H1 (cell line): Measurements from ENCODE around the gene ZNF83. TPM values are rescaled to one million over a fixed set of nuclear protein-coding genes. Genes with fewer than 3 reads are reported as not detected.

Source experiments
- CTCF ChIA-PET: fragments of 300-600 bp; sonication (Branson Sonifier 250); formaldehyde crosslinking; loops from one replicate; lab custom pipeline; 2021; ENCODE audit not compliant: partially characterized antibody; lab: Charles Lee
- POLR2A ChIA-PET: fragments of 300-600 bp; sonication (Branson Sonifier 250); formaldehyde crosslinking; loops from one replicate; lab custom pipeline; 2021; ENCODE audit warnings: inconsistent platforms; ENCODE audit not compliant: partially characterized antibody; lab: Charles Lee
- DNase-seq, 2 experiments: peaks; one replicate each; pipeline versions ENCODE4 v3.0.0 to v3.0.0-alpha.2; 2010 to 2022; ENCODE audit warnings: low spot score in 2 of 2, low read depth in 1 of 2, mixed read lengths in 1 of 2
- FAIRE-seq: peaks from 2 replicates; lab custom pipeline; 2011; peaks lifted over from hg19 to GRCh38; lab: Jason Lieb, UNC
- H2AFZ ChIP-seq: 2 replicates; pipeline ENCODE4 v1.8.1; 2012; ENCODE audit warnings: low read length, inconsistent platforms
- H2AK5ac ChIP-seq: 2 replicates; pipeline ENCODE4 v1.6.1; 2013; ENCODE audit warnings: low read depth, low read length
- H2BK120ac ChIP-seq: replicated peaks from 2 replicates; pipeline ENCODE3; 2013; ENCODE audit warnings: low read depth, low read length, inconsistent platforms
- H2BK12ac ChIP-seq: 2 replicates; pipeline ENCODE4 v1.6.1; 2013; ENCODE audit warnings: low read depth, low read length
- H2BK15ac ChIP-seq: 2 replicates; pipeline ENCODE4 v1.6.1; 2013; ENCODE audit warnings: low read length
- H2BK20ac ChIP-seq: 2 replicates; pipeline ENCODE4 v1.6.1; 2013; ENCODE audit warnings: low read length
- H2BK5ac ChIP-seq: 2 replicates; pipeline ENCODE4 v1.6.1; 2013; ENCODE audit warnings: low read depth, low read length
- H3K14ac ChIP-seq: 2 replicates; pipeline ENCODE4 v1.6.1; 2013; ENCODE audit warnings: inconsistent platforms; ENCODE audit not compliant: insufficient read length
- H3K18ac ChIP-seq: 2 replicates; pipeline ENCODE4 v1.6.1; 2013; ENCODE audit warnings: low read length; ENCODE audit errors: extremely low read depth
- H3K23ac ChIP-seq: 2 replicates; pipeline ENCODE4 v1.6.1; 2013; ENCODE audit warnings: inconsistent platforms; ENCODE audit not compliant: insufficient read length
- H3K23me2 ChIP-seq: 2 replicates; pipeline ENCODE4 v1.6.1; 2013; ENCODE audit warnings: low read depth, low read length
- H3K27ac ChIP-seq: 2 replicates; pipeline ENCODE4 v1.6.1; 2011; ENCODE audit warnings: low read depth, low read length, inconsistent platforms
- H3K27me3 ChIP-seq, 4 experiments: replicated peaks in 1 of 4; 1 replicate in 1 of 4; 2 replicates in 3 of 4; pipeline versions ENCODE4 v1.6.1 to v1.8.1; 2011 to 2013; ENCODE audit warnings: low read length in 3 of 4, mild to moderate bottlenecking in 3 of 4, inconsistent platforms in 2 of 4, mixed read lengths in 2 of 4, moderate library complexity in 1 of 4; ENCODE audit not compliant: control insufficient read depth in 3 of 4, insufficient read depth in 3 of 4; ENCODE audit errors: extremely low read depth in 1 of 4
- H3K36me3 ChIP-seq, 4 experiments: 2 replicates each; pipeline versions ENCODE4 v1.6.1 to v1.8.1; 2011 to 2013; ENCODE audit warnings: mild to moderate bottlenecking in 4 of 4, low read length in 3 of 4, moderate library complexity in 2 of 4, control low read depth in 1 of 4, inconsistent platforms in 1 of 4; ENCODE audit not compliant: insufficient read depth in 4 of 4, control insufficient read depth in 2 of 4
- H3K4ac ChIP-seq: replicated peaks from 2 replicates; pipeline ENCODE3; 2013; ENCODE audit warnings: low read length, low read depth, mixed read lengths, inconsistent platforms; ENCODE audit not compliant: insufficient read length
- H3K4me1 ChIP-seq, 4 experiments: replicated peaks in 1 of 4; 1 replicate in 1 of 4; 2 replicates in 3 of 4; pipeline versions ENCODE4 v1.6.1 to v1.8.1; 2011 to 2013; ENCODE audit warnings: low read length in 3 of 4, inconsistent platforms in 2 of 4, mixed read lengths in 1 of 4; ENCODE audit not compliant: insufficient read depth in 4 of 4, control insufficient read depth in 3 of 4
- H3K4me2 ChIP-seq, 2 experiments: 2 replicates each; pipeline versions ENCODE4 v1.6.1 to v1.8.1; 2011 to 2013; ENCODE audit warnings: low read depth in 2 of 2, low read length in 2 of 2, control low read depth in 1 of 2, inconsistent platforms in 1 of 2, mild to moderate bottlenecking in 1 of 2; ENCODE audit not compliant: insufficient read depth in 1 of 2
- H3K4me3 ChIP-seq, 4 experiments: fragments of 200-600, 300-600 bp in 1 of 4; sonication (generic), shearing (Covaris generic), sonication (Bioruptor Twin) in 1 of 4; 2 replicates each; pipeline versions ENCODE4 v1.5.1 to v1.8.1; 2011 to 2016; ENCODE audit warnings: low read length in 4 of 4, low read depth in 3 of 4, control low read depth in 2 of 4, inconsistent platforms in 2 of 4, mild to moderate bottlenecking in 2 of 4, mixed read lengths in 1 of 4, moderate library complexity in 1 of 4; ENCODE audit not compliant: insufficient read depth in 2 of 4; ENCODE audit errors: extremely low read depth in 1 of 4
- H3K56ac ChIP-seq: replicated peaks from 2 replicates; pipeline ENCODE3; 2013; ENCODE audit warnings: low read depth, mild to moderate bottlenecking, mixed read lengths, low read length, inconsistent platforms; ENCODE audit not compliant: insufficient read length
- H3K79me1 ChIP-seq: 2 replicates; pipeline ENCODE4 v1.6.1; 2013; ENCODE audit warnings: low read depth, low read length, control low read depth
- H3K79me2 ChIP-seq, 2 experiments: 2 replicates each; pipeline versions ENCODE4 v1.6.1 to v1.8.1; 2012 to 2013; ENCODE audit warnings: low read length in 2 of 2, mild to moderate bottlenecking in 2 of 2, inconsistent platforms in 1 of 2; ENCODE audit not compliant: insufficient read depth in 2 of 2, control insufficient read depth in 1 of 2
- H3K9ac ChIP-seq, 4 experiments: replicated peaks in 1 of 4; 1 replicate in 1 of 4; 2 replicates in 3 of 4; pipeline versions ENCODE4 v1.6.1 to v1.8.1; 2011 to 2013; ENCODE audit warnings: low read depth in 3 of 4, low read length in 3 of 4, control low read depth in 2 of 4, mild to moderate bottlenecking in 2 of 4, moderate library complexity in 2 of 4, inconsistent platforms in 1 of 4; ENCODE audit errors: extremely low read depth in 1 of 4
- H3K9me3 ChIP-seq, 2 experiments: 2 replicates each; pipeline versions ENCODE4 v1.6.1 to v1.8.1; 2012 to 2013; ENCODE audit warnings: mild to moderate bottlenecking in 2 of 2, moderate library complexity in 2 of 2, control low read depth in 1 of 2, inconsistent platforms in 1 of 2, low read depth in 1 of 2, low read length in 1 of 2, mixed read lengths in 1 of 2; ENCODE audit not compliant: insufficient read depth in 2 of 2
- H4K20me1 ChIP-seq, 2 experiments: replicated peaks in 1 of 2; 2 replicates each; pipeline versions ENCODE3 to v1.8.1; 2011 to 2013; ENCODE audit warnings: inconsistent platforms in 2 of 2, low read length in 2 of 2, mild to moderate bottlenecking in 1 of 2; ENCODE audit not compliant: insufficient read depth in 2 of 2, control insufficient read depth in 1 of 2
- H4K5ac ChIP-seq: 2 replicates; pipeline ENCODE4 v1.6.1; 2013; ENCODE audit warnings: low read length, low read depth, mixed read lengths, inconsistent platforms; ENCODE audit not compliant: insufficient read length
- H4K8ac ChIP-seq: 2 replicates; pipeline ENCODE4 v1.8.0; 2013; ENCODE audit warnings: mild to moderate bottlenecking, moderate library complexity, low read length, inconsistent platforms; ENCODE audit not compliant: insufficient read depth; ENCODE audit errors: extremely low read depth
- H4K91ac ChIP-seq: replicated peaks from 2 replicates; pipeline ENCODE3; 2013; ENCODE audit warnings: low read length, mixed read lengths, inconsistent platforms; ENCODE audit not compliant: insufficient read length
- BRCA1 ChIP-seq: IDR thresholded peaks from 2 replicates; pipeline ENCODE4 v1.6.1; 2012; ENCODE audit warnings: low read depth, low read length, improper control_type of control experiment
- CBX5 ChIP-seq: fragments of 300-800, 300-1000 bp; sonication (generic); IDR thresholded peaks from 2 replicates; pipeline ENCODE4 v1.7.1; 2016; ENCODE audit warnings: antibody characterized with exemption, low read length, low read depth
- CHD2 ChIP-seq: IDR thresholded peaks from 2 replicates; pipeline ENCODE4 v1.6.1; 2012; ENCODE audit warnings: low read length, improper control_type of control experiment
- E2F6 ChIP-seq: IDR thresholded peaks from 2 replicates; pipeline ENCODE4 v1.6.1; 2012; ENCODE audit warnings: inconsistent platforms
- MAFK ChIP-seq: IDR thresholded peaks from 2 replicates; pipeline ENCODE4 v1.6.1; 2012; ENCODE audit warnings: low read depth, mild to moderate bottlenecking, improper control_type of control experiment, low read length
- SP4 ChIP-seq: IDR thresholded peaks from 2 replicates; pipeline ENCODE4 v1.6.1; 2012; ENCODE audit warnings: low read length, inconsistent platforms
- TAF7 ChIP-seq: optimal IDR thresholded peaks from 2 replicates; pipeline ENCODE3; 2011; ENCODE audit warnings: low read depth, mild to moderate bottlenecking, inconsistent platforms, low read length, moderate library complexity, borderline replicate concordance
- WGBS, 2 experiments: shearing (Covaris generic) in 1 of 2; methylation state at CpG; one replicate each; pipeline versions ENCODE4 v1.1.6 to v1.1.7; 2013 to 2015; ENCODE audit warnings: low lambda C conversion rate in 2 of 2, mixed read lengths in 2 of 2, inconsistent platforms in 1 of 2, low coverage in 1 of 2, missing lambda C conversion rate in 1 of 2; ENCODE audit not compliant: insufficient replicate concordance in 2 of 2, insufficient coverage in 1 of 2, insufficient read length in 1 of 2; ENCODE audit errors: extremely low coverage in 1 of 2, missing lambda C conversion rate in 1 of 2; 5-methylcytosine and 5-hydroxymethylcytosine counted together
- polyA plus RNA-seq, 7 experiments: library from polyadenylated mRNA; depleted of rRNA in 3 of 7; stranded (reverse) in 5 of 7; unstranded in 2 of 7; fragments of >200 nt in 5 of 7; fragments of 200-250 nt in 2 of 7; gene quantifications; 1 replicate in 5 of 7; 2 replicates in 1 of 7; 4 replicates in 1 of 7; pipeline versions ENCODE4 v1.2.1 to v1.2.3, GENCODE V29; 2011 to 2013; ENCODE audit warnings: missing spikeins in 2 of 7, mixed read lengths in 2 of 7
- total RNA-seq: library from RNA; stranded (reverse); fragmentation: NEBNext Ultra II Directional; extraction: Animal tissue kit (Norgen Biotek cat#: 25700); gene quantifications from 2 replicates; pipeline ENCODE4 v1.2.1, GENCODE V29; 2021

Gene ZNF83
- total and polyA plus RNA-seq, 2 of the 8 experiments (the other 6 are each of a cell fraction or from before 2014, with no cell fraction given): 13.2 to 19.4 TPM

GRCh38 chr19:52567921-52568320 is 70.2 kb downstream of the ZNF83 start:
- Histone ChIP-seq H3K27ac (no peak overlapping the region), H3K23ac (no peak overlapping the region), H3K4ac (no peak overlapping the region), H4K20me1 (peaks cover 2 to 3% of the 10 kb centered on the region in 2 experiments), H3K4me3 (no peak overlapping the region), H4K5ac (no peak overlapping the region), H3K79me2 (0 out of 4 replicates have a peak, but pooled peaks cover 0 to 5% of the 10 kb centered on the region in 2 experiments), H3K4me2 (no peak overlapping the region), H2AK5ac (no peak overlapping the region), H3K23me2 (peaks cover 3% of the 10 kb centered on the region; the same call in 1 of the 2 replicates), H3K27me3 (no peaks in the 10 kb centered on the region), H3K14ac (no peak overlapping the region), H2BK120ac (no peak overlapping the region), H3K9me3 (no peaks in the 10 kb centered on the region), H3K79me1 (peaks cover 4% of the 10 kb centered on the region), H2BK15ac (no peak overlapping the region), H2BK12ac (no peak overlapping the region), H3K56ac (no peak overlapping the region), H2AFZ (no peak overlapping the region), H2BK20ac (no peak overlapping the region), H2BK5ac (no peak overlapping the region), H3K36me3 (peaks cover 0 to 3% (median 0%) of the 10 kb centered on the region in 4 experiments; a peak in 1 of 8 replicates), H3K9ac (no peak overlapping the region), H3K18ac (no peak overlapping the region), H4K91ac (no peak overlapping the region), H4K8ac (no peak overlapping the region), H3K4me1 (peaks cover 0 to 6% (median 6%) of the 10 kb centered on the region in 4 experiments; a peak in 5 of 7 replicates)
- TF ChIP-seq MAFK (no peak), CHD2 (no peak), TAF7 (no peak), CBX5 (no peak), BRCA1 (no peak), E2F6 (no peak), SP4 (no peak)
- POLR2A ChIA-PET: interaction anchor here (0.9 kb wide), 1 partner anchor 176 kb away, joined by 3 read pairs; no protein-coding TSS in a partner anchor
- DNase-seq: no peak
- CTCF ChIA-PET: interaction anchor here (1.2 kb wide), 1 partner anchor 24 kb away, joined by 4 read pairs; no protein-coding TSS in a partner anchor
- no peak for FAIRE-seq
- 95% methylated on average over 14 of the region's 14 CpGs; no CpG with 5 or more reads in 1 of the 2 experiments for WGBS, 2 experiments
